ENCODE measurements around the gene PSD2. TPM values are rescaled to one million over a fixed set of nuclear protein-coding genes. Genes with fewer than 3 reads are reported as not detected.

Gene PSD2
- total RNA-seq, 1 donor from 2014 or later, result not detected

DNA sequence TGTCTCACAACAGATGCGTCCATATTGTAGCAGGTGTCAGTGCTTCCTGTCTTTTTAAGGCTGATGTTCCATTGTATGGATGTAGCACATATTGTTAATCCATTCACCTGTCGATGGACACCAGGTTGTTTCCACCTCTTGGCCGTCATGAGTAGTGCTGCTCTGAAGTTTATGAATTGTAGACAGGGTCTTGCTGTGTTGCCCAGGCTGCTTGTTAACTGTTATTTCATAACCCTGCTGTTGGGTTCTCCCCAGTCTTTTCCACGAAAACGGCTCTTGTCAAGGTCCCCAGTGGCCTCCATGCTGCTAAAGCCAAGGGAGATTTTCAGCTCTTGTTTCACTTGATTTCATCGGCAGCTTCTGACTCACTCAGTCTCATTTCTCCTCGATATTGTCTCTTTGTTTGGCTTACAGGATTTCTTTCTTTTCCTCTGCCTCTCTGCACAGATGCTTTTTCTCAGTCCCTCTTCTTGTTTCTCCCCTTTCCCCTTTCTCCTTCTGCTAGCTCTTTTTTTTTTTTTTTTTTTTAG is 12.1 kb upstream of the PSD2 start:
- Mint-ChIP-seq H3K27ac (no peak overlapping the region), H3K27me3 (peaks cover 19% of the 10 kb centered on the region), H3K4me1 (peaks cover 10% of the 10 kb centered on the region), H3K9me3 (no peaks in the 10 kb centered on the region), H3K36me3 (ENCODE audit: low read depth) (no peaks in the 10 kb centered on the region), H3K4me3 (no peak overlapping the region)
- ChIA-PET POLR2A (interaction anchor here (0.7 to 1.0 kb wide), 2 partner anchors 8 to 87 kb away, joined by 3 to 5 read pairs; no protein-coding TSS in a partner anchor), CTCF (interaction anchor here (0.8 to 2.1 kb wide), 3 partner anchors 9 to 185 kb away, joined by 3 to 6 read pairs (median 3); no protein-coding TSS in a partner anchor)
- no peak for ATAC-seq (ENCODE audit: low read depth)
- intact Hi-C loops (cut with micrococcal nuclease), result no loop called here
- DNase-seq, result no peak
- no peak for TF ChIP-seq CTCF (IDR thresholded peaks at IDR 0.05)

DNA sequence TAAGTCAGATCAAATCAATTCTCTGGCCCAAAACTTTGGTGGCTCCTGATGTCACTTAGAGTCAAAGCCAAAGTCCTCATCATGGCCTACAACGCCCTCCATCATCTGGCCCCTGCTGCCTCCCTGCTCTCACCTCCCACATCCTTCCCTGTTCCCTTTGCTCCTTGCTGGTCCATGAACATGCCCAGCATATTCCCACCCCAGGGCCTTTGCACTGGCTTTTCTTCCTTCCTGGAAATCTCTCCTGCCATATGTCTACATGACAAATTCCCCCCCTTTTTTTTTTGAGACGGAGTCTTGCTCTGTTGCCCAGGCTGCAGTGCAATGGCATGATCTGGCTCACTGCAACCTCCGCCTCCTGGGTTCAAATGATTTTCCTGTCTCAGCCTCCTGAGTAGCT is 11.1 kb upstream of the PSD2 start:
- ATAC-seq (ENCODE audit: low read depth) (no peak), DNase-seq (no peak)
- Mint-ChIP-seq H3K4me3 (no peak overlapping the region), H3K27me3 (peaks cover 19% of the 10 kb centered on the region), H3K9me3 (no peaks in the 10 kb centered on the region), H3K4me1 (peaks cover 11% of the 10 kb centered on the region), H3K36me3 (ENCODE audit: low read depth) (no peaks in the 10 kb centered on the region), H3K27ac (no peak overlapping the region)
- ChIA-PET POLR2A (no interaction called here), CTCF (no interaction called here)
- TF ChIP-seq CTCF (IDR thresholded peaks at IDR 0.05), result no peak
- intact Hi-C loops (cut with micrococcal nuclease), result no loop called here

GRCh38 chr5:139787257-139787567 is 8.4 kb upstream of the PSD2 start:
- DNase-seq, result no peak
- CTCF ChIA-PET, result interaction anchor here (0.6 to 9.2 kb wide), 28 partner anchors 9 to 457 kb away, joined by 3 to 151 read pairs (median 4); no protein-coding TSS in a partner anchor
- no peaks in the 10 kb centered on the region for H3K36me3 Mint-ChIP-seq (ENCODE audit: low read depth)
- H3K27ac Mint-ChIP-seq, result no peak overlapping the region
- peaks cover 19% of the 10 kb centered on the region for H3K27me3 Mint-ChIP-seq
- H3K9me3 Mint-ChIP-seq, result no peaks in the 10 kb centered on the region
- H3K4me3 Mint-ChIP-seq, result peak overlapping the region; percentile 88
- POLR2A ChIA-PET, result interaction anchor here (1.3 kb wide), 2 partner anchors 76 to 348 kb away, joined by 3 to 8 read pairs; partner anchors contain the start of gene DNAJC18
- ATAC-seq (ENCODE audit: low read depth), result no peak
- H3K4me1 Mint-ChIP-seq, result peaks cover 11% of the 10 kb centered on the region
- intact Hi-C loops (cut with micrococcal nuclease), result loop anchor here (1.0 kb wide), 5 partner anchors 12 to 370 kb away; no protein-coding TSS in a partner anchor
- TF ChIP-seq CTCF (IDR thresholded peaks at IDR 0.05), result no peak

GRCh38 chr5:139787568-139788293 is 7.9 kb upstream of the PSD2 start:
- H3K27ac Mint-ChIP-seq, result no peak overlapping the region
- no peaks in the 10 kb centered on the region for H3K9me3 Mint-ChIP-seq
- no peaks in the 10 kb centered on the region for H3K36me3 Mint-ChIP-seq (ENCODE audit: low read depth)
- H3K4me1 Mint-ChIP-seq, result peaks cover 11% of the 10 kb centered on the region
- H3K4me3 Mint-ChIP-seq, result peak overlapping the region; percentile 88
- CTCF ChIA-PET, result interaction anchor here (0.6 to 9.2 kb wide), 30 partner anchors 9 to 457 kb away, joined by 3 to 151 read pairs (median 4); no protein-coding TSS in a partner anchor
- POLR2A ChIA-PET, result interaction anchor here (0.6 to 1.4 kb wide), 5 partner anchors 52 to 349 kb away, joined by 3 to 8 read pairs (median 3); partner anchors contain the start of gene DNAJC18
- DNase-seq, result peak; percentile 92
- ATAC-seq (ENCODE audit: low read depth), result peak; percentile 93
- no peak for TF ChIP-seq CTCF (IDR thresholded peaks at IDR 0.05)
- peaks cover 19% of the 10 kb centered on the region for H3K27me3 Mint-ChIP-seq
- intact Hi-C loops (cut with micrococcal nuclease), result loop anchor here (1.0 kb wide), 5 partner anchors 12 to 370 kb away; no protein-coding TSS in a partner anchor

Measured in activated B cell treated with CpG ODN at 0.5 μM for 24 hours (primary cell).